GM19463 (cell line): ENCODE data around the gene MTPN.

Experiments
- ATAC-seq: cut with Tn5 transposase; IDR thresholded peaks from one replicate; pipeline ENCODE4 v1.9.1; 2021; ENCODE audit warnings: mild to moderate bottlenecking, moderate library complexity; ENCODE audit not compliant: unreplicated experiment

Gene MTPN

GRCh38 chr7:135990258-135990657 lies 13.1 kb upstream of the MTPN start:
- no peak for ATAC-seq

- no peak for ATAC-seq
Observed at GRCh38 chr7:135981958-135982646, 4.9 kb upstream of the MTPN start.

- peak; percentile 61 for ATAC-seq
Observed at GRCh38 chr7:135980665-135981180, 3.6 kb upstream of the MTPN start.

- ATAC-seq: no peak
Observed at GRCh38 chr7:135980012-135980551, 2.9 kb upstream of the MTPN start.

- no peak for ATAC-seq
Observed at GRCh38 chr7:135979471-135980011, 2.4 kb upstream of the MTPN start.

GRCh38 chr7:135978624-135979023 lies 1.5 kb upstream of the MTPN start:
- ATAC-seq: no peak

GRCh38 chr7:135977742-135978066 lies 545 bp upstream of the MTPN start:
- ATAC-seq: no peak

- peak; percentile 8 for ATAC-seq
Observed at GRCh38 chr7:135976312-135977006, 700 bp downstream of the MTPN start.

GRCh38 chr7:135975166-135975565 lies 2.0 kb downstream of the MTPN start:
- no peak for ATAC-seq

GRCh38 chr7:135974667-135975066 lies 2.5 kb downstream of the MTPN start:
- ATAC-seq: no peak

GRCh38 chr7:135971366-135971725 lies 5.8 kb downstream of the MTPN start:
- ATAC-seq: peak; percentile 6

- peak; percentile 69 for ATAC-seq
Observed at GRCh38 chr7:135970682-135971365, 6.3 kb downstream of the MTPN start.

GRCh38 chr7:135970045-135970444 lies 7.1 kb downstream of the MTPN start:
- no peak for ATAC-seq

GRCh38 chr7:135966341-135967043 lies 10.7 kb downstream of the MTPN start:
- no peak for ATAC-seq

GRCh38 chr7:135965602-135966001 lies 11.6 kb downstream of the MTPN start:
- peak; percentile 53 for ATAC-seq

GRCh38 chr7:135964791-135965190 lies 12.4 kb downstream of the MTPN start:
- ATAC-seq: no peak

GRCh38 chr7:135964274-135964673 lies 12.9 kb downstream of the MTPN start:
- no peak for ATAC-seq

GRCh38 chr7:135962802-135963201 lies 14.4 kb downstream of the MTPN start:
- no peak for ATAC-seq

- ATAC-seq: no peak
Observed at GRCh38 chr7:135960709-135961451, 16.3 kb downstream of the MTPN start.
